ENCODE data around the gene MYH11.

DNA sequence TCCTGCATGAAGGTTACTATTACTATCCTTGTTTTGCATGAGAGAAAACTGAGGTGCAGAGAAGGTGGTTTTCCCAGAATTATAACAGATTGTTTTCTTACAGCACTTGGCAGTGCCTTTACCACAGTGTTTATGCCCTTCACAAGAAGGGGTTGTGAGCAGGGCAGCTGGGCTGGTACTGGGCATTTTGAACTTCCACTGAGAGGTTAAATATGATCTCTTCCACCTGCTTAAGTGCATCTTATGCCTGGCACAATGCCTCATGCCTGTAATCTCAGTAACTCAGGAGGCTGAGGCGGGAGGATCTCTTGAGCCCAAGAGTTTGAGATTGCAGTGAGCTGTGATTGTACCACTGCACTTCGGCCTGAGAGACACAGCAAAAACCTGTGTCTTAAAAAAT lies 170.5 kb downstream of the MYH11 start:
- TF ChIP-seq, protein P1, sequence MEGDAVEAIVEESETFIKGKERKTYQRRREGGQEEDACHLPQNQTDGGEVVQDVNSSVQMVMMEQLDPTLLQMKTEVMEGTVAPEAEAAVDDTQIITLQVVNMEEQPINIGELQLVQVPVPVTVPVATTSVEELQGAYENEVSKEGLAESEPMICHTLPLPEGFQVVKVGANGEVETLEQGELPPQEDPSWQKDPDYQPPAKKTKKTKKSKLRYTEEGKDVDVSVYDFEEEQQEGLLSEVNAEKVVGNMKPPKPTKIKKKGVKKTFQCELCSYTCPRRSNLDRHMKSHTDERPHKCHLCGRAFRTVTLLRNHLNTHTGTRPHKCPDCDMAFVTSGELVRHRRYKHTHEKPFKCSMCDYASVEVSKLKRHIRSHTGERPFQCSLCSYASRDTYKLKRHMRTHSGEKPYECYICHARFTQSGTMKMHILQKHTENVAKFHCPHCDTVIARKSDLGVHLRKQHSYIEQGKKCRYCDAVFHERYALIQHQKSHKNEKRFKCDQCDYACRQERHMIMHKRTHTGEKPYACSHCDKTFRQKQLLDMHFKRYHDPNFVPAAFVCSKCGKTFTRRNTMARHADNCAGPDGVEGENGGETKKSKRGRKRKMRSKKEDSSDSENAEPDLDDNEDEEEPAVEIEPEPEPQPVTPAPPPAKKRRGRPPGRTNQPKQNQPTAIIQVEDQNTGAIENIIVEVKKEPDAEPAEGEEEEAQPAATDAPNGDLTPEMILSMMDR (optimal IDR thresholded peaks at IDR 0.05 in 1 of 3, IDR thresholded peaks at IDR 0.05 in 1 of 3, conservative IDR thresholded peaks at IDR 0.05 in 1 of 3; ENCODE audit: extremely low read depth in 1 of 3, insufficient read depth in 2 of 3, low read length in 3 of 3): no peak
- TF ChIP-seq EZH2 (IDR thresholded peaks at IDR 0.05; ENCODE audit: low read length): no peak
